Stimulated activated CD4-positive, alpha-beta T cell treated with anti-CD3 and anti-CD28 coated beads, Interleukin-2, amount 100 ng/mL, for 24 hours (primary cell): ENCODE measurements around the gene TSC22D2.
"Not testable (repeated sequence)": the region's sequence is repeated elsewhere in the genome, so short reads cannot be mapped to it uniquely, and the experiment has no call there.

Experiments used
- DNase-seq, 2 donors: peaks; one replicate each; pipeline ENCODE4 v3.0.0-alpha.2; 2020

The TSC22D2 gene

GRCh38 chr3:150494411-150494977 is 86.4 kb downstream of the TSC22D2 start:
- DNase-seq = no peak

GRCh38 chr3:150495149-150495548 is 87.1 kb downstream of the TSC22D2 start:
- DNase-seq = no peak

GRCh38 chr3:150495563-150496168 is 87.6 kb downstream of the TSC22D2 start:
- no peak for DNase-seq

GRCh38 chr3:150497956-150498355 is 89.9 kb downstream of the TSC22D2 start:
- DNase-seq = no peak

GRCh38 chr3:150500960-150501359 is 92.9 kb downstream of the TSC22D2 start:
- DNase-seq = not testable (repeated sequence)

- no peak for DNase-seq
These were observed 95.5 kb downstream of the TSC22D2 start for GRCh38 chr3:150503402-150504099.

- DNase-seq = no peak
These were observed 96.4 kb downstream of the TSC22D2 start for GRCh38 chr3:150504483-150504882.

GRCh38 chr3:150508401-150508800 is 100.3 kb downstream of the TSC22D2 start:
- DNase-seq = no peak

GRCh38 chr3:150509780-150510179 is 101.7 kb downstream of the TSC22D2 start:
- DNase-seq = no peak

- DNase-seq = no peak
These were observed 103.2 kb downstream of the TSC22D2 start for GRCh38 chr3:150511122-150511821.

- no peak for DNase-seq
These were observed 107.1 kb downstream of the TSC22D2 start for GRCh38 chr3:150515210-150515609.
